AG04450 (cell line): ENCODE measurements around the gene CBX4. TPM values are rescaled to one million over a fixed set of nuclear protein-coding genes. Genes with fewer than 3 reads are reported as not detected.
A peak's percentile ranks its signal among the peaks of the same experiment; 100 is the strongest.

Experiments used
- CTCF ChIA-PET: fragments of 300-600, 350-600 bp; formaldehyde crosslinking; extraction: SDS; loops from one replicate; lab custom pipeline; 2022; ENCODE audit warnings: antibody characterized with exemption, inconsistent platforms; lab: Charles Lee
- POLR2A ChIA-PET: fragments of 350-600 bp; formaldehyde crosslinking; extraction: SDS; loops from one replicate; lab custom pipeline; 2021; ENCODE audit warnings: antibody characterized with exemption, inconsistent platforms; lab: Yijun Ruan, JAX
- DNase-seq: peaks from one replicate; pipeline ENCODE4 v3.0.0-alpha.2; 2011; ENCODE audit warnings: low read depth, low spot score
- H3K27ac ChIP-seq: one replicate; pipeline ENCODE4 v1.5.1; 2012; ENCODE audit warnings: low read depth, low read length, control low read depth
- H3K27me3 ChIP-seq: one replicate; pipeline ENCODE4 v1.6.0; 2012; ENCODE audit warnings: low read length; ENCODE audit not compliant: control insufficient read depth, insufficient read depth
- H3K4me3 ChIP-seq: 2 replicates; pipeline ENCODE4 v1.5.1; 2011; ENCODE audit warnings: mild to moderate bottlenecking, low read depth, low read length, control low read depth
- H3K9me3 ChIP-seq: 2 replicates; pipeline ENCODE4 v1.5.1; 2012; ENCODE audit warnings: low read length; ENCODE audit not compliant: control insufficient read depth, insufficient read depth
- polyA plus RNA-seq: library from polyadenylated mRNA; depleted of rRNA; stranded (reverse); fragments of >200 nt; gene quantifications from 2 replicates; pipeline ENCODE4 v1.2.3, GENCODE V29; 2011
- TF ChIP-seq, protein P1 (sequence below): IDR thresholded peaks from 2 replicates; pipeline ENCODE4 v1.5.1; 2011; ENCODE audit warnings: low read depth, low read length, control low read depth, inconsistent platforms

Gene CBX4
- polyA plus RNA-seq, 1 experiment: 7.6 TPM

DNA sequence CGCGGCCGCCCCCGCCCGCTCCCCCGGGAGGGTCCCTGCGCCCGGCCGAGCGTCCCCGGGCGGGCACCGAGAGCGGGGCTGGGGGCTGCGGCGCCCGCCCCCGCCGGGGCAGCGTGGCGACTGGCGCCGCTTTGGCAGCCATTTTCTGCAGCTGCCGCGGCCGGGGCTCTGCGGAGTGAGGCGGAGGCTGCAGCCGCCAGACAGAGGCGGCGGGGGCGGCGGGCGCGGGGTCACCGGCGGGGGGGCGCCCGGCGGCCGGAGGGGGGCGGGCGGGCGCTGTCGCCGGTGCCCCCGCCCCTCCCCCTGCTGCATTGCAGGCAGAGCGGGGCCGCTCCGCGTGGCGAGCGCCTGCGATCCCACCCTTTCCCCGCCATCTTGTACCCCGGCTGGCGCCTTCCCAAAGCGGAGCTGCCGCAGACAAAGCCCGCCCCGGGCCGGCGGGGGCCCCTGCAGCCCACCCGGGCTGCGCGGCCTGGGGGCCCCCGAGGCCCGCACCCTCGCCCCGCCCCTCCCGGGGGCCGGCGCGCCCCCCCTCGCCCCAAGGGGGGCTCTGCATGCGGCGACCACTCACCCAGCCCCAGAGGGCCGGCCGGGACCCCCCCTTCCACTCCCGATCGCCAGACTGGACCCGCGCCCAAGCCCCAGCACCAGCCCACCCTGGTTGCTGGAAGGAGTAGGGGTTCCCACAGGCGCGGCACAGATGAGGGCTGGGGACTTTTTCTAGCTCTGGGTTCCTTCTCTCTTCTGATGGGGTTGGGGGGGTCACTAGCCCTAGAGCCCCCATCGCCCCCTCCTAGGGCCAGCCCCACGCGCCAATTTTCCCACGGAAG lies 25.7 kb downstream of the CBX4 start:
- H3K27ac ChIP-seq: no peak overlapping the region
- TF ChIP-seq, protein P1, sequence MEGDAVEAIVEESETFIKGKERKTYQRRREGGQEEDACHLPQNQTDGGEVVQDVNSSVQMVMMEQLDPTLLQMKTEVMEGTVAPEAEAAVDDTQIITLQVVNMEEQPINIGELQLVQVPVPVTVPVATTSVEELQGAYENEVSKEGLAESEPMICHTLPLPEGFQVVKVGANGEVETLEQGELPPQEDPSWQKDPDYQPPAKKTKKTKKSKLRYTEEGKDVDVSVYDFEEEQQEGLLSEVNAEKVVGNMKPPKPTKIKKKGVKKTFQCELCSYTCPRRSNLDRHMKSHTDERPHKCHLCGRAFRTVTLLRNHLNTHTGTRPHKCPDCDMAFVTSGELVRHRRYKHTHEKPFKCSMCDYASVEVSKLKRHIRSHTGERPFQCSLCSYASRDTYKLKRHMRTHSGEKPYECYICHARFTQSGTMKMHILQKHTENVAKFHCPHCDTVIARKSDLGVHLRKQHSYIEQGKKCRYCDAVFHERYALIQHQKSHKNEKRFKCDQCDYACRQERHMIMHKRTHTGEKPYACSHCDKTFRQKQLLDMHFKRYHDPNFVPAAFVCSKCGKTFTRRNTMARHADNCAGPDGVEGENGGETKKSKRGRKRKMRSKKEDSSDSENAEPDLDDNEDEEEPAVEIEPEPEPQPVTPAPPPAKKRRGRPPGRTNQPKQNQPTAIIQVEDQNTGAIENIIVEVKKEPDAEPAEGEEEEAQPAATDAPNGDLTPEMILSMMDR: no peak
- no peak for DNase-seq
- peak overlapping the region; percentile 48; the same call in 1 of the 2 replicates for H3K4me3 ChIP-seq
- H3K27me3 ChIP-seq: peaks cover 83% of the 10 kb centered on the region
- POLR2A ChIA-PET: interaction anchor here (0.7 to 5.5 kb wide), 5 partner anchors 8 to 26 kb away, joined by 3 to 26 read pairs (median 3); partner anchors contain the start of gene CBX4
- CTCF ChIA-PET: no interaction called here
- H3K9me3 ChIP-seq: no peaks in the 10 kb centered on the region; the same call in 1 of the 2 replicates

GRCh38 chr17:79812353-79813258 lies 26.6 kb downstream of the CBX4 start:
- no peak for DNase-seq
- ChIA-PET POLR2A (interaction anchor here (0.7 to 5.5 kb wide), 4 partner anchors 9 to 26 kb away, joined by 3 to 26 read pairs (median 3); partner anchors contain the start of gene CBX4), CTCF (interaction anchor here (0.6 to 0.8 kb wide), 4 partner anchors 16 to 271 kb away, joined by 3 to 4 read pairs (median 3); partner anchors contain the start of gene CBX8)
- TF ChIP-seq, protein P1: no peak
- Histone ChIP-seq H3K27ac (no peak overlapping the region), H3K27me3 (peaks cover 86% of the 10 kb centered on the region), H3K9me3 (no peaks in the 10 kb centered on the region; the same call in 1 of the 2 replicates), H3K4me3 (peak overlapping the region; percentile 48)

DNA sequence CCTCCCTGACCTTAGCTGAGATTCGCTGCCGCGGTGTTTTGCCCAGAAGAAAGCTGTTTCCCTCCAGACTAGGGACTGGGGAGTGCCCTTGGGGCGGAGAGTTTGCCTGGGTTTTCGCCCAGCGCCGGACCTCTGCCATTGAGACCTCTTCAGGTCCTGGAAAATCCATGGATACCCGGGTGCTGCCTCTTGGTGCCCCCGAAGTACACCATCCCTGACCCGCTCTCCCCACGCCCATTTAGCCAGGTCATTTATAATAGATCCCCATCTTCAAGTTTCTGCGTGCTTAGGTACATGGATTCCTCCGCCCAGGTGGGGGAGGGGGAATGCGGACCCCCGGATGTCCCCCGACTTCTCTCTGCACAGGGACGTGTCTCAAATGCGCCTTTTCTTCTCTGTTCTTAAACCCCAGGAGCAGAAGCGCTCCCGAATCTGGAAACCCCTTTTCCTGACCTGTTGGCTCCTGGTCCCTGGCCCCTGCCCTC lies 27.3 kb downstream of the CBX4 start:
- Histone ChIP-seq H3K27me3 (peaks cover 87% of the 10 kb centered on the region), H3K27ac (no peak overlapping the region), H3K4me3 (no peak overlapping the region), H3K9me3 (no peaks in the 10 kb centered on the region; the same call in 1 of the 2 replicates)
- DNase-seq: no peak
- ChIA-PET POLR2A (interaction anchor here (0.7 to 5.5 kb wide), 3 partner anchors 15 to 27 kb away, joined by 3 to 26 read pairs (median 7); partner anchors contain the start of genes CBX4 and CBX8), CTCF (interaction anchor here (0.7 to 1.8 kb wide), 4 partner anchors 15 to 193 kb away, joined by 3 to 5 read pairs (median 4); partner anchors contain the start of gene CBX8)
- TF ChIP-seq, protein P1: no peak

DNA sequence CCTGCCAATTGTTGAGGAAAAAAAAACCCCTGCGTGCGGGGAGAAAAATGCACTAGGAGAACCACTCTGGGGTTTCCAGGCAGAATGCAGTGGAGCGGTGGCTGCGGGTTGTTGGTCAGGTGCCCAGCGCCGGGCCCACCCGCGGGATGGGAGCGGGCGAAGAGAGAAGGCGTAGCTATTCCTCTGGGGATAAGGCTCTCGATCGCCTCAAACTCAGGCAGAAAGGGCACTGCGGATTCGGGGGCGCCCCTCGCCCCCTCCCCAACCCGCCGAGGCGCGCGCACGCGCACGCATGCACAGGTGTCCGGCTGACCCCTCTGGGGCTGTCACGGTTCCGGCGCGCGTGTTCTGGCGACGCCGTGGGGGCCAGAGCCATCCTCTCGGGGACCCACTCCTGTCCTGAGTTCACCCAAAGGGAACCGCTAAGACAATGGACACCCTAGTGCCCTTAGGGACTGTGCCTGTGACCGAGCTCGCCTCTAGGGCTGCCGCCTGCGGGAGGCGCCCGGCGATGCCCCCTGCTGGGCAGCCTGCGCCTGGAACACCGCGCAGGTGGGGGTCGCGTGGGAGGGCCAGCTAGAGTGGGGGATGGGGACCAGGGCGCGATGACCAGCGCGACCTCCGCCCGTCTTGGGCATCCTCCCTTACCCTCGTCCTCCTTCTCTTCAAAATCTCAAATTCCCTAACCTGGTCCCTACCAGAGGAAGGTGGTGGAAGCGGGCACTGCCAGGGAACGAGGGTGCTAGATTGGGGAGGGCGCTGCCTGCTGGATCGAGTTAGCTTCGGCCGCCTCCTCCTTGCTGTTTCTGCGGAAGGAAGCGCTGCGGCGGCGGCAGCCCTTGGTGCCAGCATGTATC lies 28.0 kb downstream of the CBX4 start:
- POLR2A ChIA-PET: interaction anchor here (0.7 to 5.5 kb wide), 2 partner anchors 14 to 28 kb away, joined by 7 to 26 read pairs; partner anchors contain the start of genes CBX4 and CBX8
- no peaks in the 10 kb centered on the region; the same call in 1 of the 2 replicates for H3K9me3 ChIP-seq
- peaks cover 87% of the 10 kb centered on the region for H3K27me3 ChIP-seq
- H3K4me3 ChIP-seq: no peak overlapping the region
- TF ChIP-seq, protein P1: peak; percentile 56
- H3K27ac ChIP-seq: no peak overlapping the region
- CTCF ChIA-PET: interaction anchor here (0.6 to 1.8 kb wide), 3 partner anchors 14 to 194 kb away, joined by 3 to 6 read pairs (median 5); partner anchors contain the start of genes CBX4 and CBX8
- no peak for DNase-seq
